Non-pigmented ciliary epithelial cell (primary cell): Measurements from ENCODE around the gene SVOPL.

Experiments
- DNase-seq: peaks from one replicate; pipeline ENCODE4 v3.0.0-alpha.2; 2010; ENCODE audit warnings: low read depth

SVOPL gene

GRCh38 chr7:138563808-138564207 lies 137.4 kb downstream of the SVOPL start:
- DNase-seq, result no peak

GRCh38 chr7:138559448-138559847 lies 141.7 kb downstream of the SVOPL start:
- no peak for DNase-seq

- DNase-seq, result no peak
Measured at GRCh38 chr7:138556771-138557484, 144.2 kb downstream of the SVOPL start.

GRCh38 chr7:138555684-138556083 lies 145.5 kb downstream of the SVOPL start:
- no peak for DNase-seq

GRCh38 chr7:138554674-138555073 lies 146.5 kb downstream of the SVOPL start:
- no peak for DNase-seq

- no peak for DNase-seq
Measured at GRCh38 chr7:138553805-138554204, 147.4 kb downstream of the SVOPL start.

GRCh38 chr7:138551102-138551501 lies 150.1 kb downstream of the SVOPL start:
- no peak for DNase-seq

GRCh38 chr7:138550337-138550736 lies 150.8 kb downstream of the SVOPL start:
- DNase-seq, result no peak

GRCh38 chr7:138549082-138549481 lies 152.1 kb downstream of the SVOPL start:
- DNase-seq, result no peak

- no peak for DNase-seq
Measured at GRCh38 chr7:138546829-138547228, 154.3 kb downstream of the SVOPL start.

- no peak for DNase-seq
Measured at GRCh38 chr7:138546064-138546619, 155.0 kb downstream of the SVOPL start.

GRCh38 chr7:138545123-138545522 lies 156.0 kb downstream of the SVOPL start:
- DNase-seq, result no peak
